EL (cell line): ENCODE results near the gene A2M.

Experiments
- DNase-seq: peaks from one replicate; pipeline ENCODE4 v3.0.0-alpha.2; 2016

A2M gene

DNA sequence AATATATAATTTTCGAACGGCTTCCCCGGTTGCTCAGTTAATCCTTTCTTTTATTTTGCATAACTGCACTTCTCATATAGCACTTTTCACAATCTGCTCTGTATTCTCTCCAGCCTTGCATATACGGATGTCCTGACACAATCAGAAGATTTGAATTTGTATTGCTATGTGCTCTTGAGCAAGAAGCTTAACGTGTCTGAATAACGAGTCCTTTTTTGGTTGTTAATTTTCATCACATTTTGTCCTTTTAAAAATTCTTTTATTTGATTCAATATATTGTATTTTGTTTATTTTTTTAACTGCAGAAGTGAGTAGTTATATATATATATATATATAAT is 17.6 kb downstream of the A2M start:
- DNase-seq, result no peak

DNA sequence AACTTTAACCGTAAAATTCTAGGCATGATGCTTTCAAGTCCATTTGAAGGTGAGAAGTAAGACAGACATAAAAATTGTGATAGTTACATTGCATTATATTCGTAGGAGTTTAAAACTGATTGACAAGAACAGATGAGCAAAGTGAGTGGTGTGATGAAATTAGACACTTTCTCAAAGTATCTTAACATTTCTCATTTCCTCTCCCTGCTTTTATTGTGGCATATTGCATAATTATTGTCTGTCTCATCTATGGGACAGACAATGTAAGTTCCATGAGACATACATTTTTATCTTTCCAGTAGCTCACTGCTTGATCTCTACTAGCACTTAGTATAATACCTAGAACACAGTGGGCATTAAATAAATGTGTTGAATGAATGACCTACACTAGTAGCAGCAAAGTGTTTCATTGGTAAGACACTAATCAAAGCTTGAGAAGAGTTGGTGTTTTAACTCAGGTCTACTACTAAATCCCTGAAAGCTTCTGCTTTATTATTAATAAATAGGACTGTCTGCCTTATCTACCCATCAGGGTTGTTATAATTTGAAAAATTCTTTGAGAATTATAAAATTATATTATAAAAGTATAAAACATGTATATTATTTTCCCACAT is 19.0 kb downstream of the A2M start:
- DNase-seq, result no peak

DNA sequence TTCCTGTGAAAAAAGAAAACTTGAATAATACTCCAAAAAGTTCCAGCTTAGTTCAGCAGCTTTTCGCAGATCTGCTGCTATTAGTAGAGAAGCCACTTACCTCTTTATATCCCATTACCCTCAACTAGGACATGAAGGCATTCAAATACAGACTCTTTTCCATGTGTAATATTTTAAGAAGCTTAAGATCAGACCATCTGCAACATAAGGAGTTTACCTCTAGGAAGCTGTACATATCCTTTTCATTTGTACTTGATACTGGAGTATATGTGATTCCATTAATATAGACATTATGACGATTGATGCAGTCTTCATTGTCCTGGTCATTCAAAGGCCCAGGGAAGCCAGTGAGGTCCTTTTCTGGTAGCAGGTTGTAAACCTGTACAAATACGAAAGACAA is 20.4 kb downstream of the A2M start:
- DNase-seq, result no peak

DNA sequence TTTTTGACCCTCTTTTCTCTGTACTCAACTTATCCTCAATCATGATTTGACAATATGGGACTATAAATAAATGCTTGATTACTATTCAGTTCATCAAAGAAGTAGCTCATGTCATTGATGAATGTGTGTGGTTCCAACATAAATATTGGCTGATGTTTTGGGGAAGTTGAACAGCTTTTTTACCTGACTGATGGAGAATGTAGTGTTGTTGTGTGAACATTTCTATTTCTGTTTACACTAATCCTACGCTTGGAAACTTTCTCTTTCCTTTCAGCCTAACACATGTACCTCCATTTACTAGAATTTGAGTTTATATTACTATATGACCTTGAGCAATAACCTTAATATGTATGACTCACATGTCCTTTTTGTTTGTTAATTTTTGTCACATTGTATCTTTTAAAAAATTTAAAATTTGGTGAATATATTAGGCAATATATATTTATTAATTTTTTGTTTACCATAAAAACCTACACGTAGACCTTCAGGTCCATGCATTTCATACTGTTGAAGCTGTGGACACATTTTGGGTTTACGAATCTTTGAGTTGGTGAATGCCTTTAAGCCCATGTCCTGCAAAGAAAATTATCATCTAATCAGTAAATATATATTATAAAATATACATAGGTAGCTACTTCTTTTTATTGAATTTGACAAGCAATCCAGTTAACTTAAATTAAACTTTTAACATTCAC is 21.1 kb downstream of the A2M start:
- DNase-seq, result no peak

DNA sequence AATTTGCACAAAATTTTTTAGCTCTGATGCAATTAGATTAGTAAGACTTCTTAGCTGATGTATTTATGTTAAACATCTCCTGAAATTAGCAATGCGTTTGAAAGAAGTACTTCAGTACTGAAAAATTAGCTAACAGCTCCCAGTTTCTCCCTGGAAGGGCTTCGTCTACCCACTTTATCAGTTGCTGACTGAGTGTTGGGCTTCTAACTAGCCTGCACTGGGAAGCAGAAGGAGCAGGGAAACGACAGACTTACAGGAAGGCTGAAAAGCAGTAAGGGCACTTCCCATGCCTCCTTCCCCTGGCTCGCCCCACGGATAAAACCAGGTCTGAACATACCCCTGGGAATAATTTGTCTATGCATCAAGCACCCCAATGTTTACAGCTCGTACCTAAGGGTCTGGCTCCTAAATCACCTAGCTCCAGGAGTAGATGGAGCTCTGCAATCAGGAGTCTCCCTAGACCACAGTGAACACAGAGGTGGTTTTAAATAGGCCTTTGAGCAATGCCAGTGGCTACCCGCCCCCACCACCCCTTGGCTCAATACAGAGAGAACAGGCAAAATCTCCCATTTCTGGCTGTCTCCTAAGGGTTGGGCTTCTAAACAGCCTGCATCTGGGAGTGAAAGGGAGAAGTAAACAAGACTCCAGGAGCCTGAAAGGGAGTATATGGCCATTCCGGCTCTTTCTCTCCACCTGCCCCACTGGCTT is 23.7 kb downstream of the A2M start:
- no peak for DNase-seq

DNA sequence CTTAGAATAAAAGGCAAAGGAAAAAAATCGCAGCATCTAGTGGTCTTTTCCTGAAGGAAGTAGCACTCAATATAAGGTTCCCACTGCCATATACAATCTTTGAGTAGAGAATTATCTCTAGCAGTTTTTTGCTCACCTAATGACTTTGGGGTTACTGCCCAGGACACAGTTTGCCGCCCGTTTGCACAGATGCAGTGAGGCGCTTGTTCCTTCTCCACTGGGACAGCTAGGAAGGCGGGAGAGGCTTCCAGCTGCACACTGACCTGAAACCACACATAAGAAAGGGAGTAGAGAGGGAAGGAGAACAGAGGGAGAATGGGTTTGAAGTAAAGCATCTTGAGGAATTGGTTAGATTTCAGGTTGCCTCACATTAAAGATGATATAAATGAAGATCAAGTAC is 25.5 kb downstream of the A2M start:
- DNase-seq, result no peak

DNA sequence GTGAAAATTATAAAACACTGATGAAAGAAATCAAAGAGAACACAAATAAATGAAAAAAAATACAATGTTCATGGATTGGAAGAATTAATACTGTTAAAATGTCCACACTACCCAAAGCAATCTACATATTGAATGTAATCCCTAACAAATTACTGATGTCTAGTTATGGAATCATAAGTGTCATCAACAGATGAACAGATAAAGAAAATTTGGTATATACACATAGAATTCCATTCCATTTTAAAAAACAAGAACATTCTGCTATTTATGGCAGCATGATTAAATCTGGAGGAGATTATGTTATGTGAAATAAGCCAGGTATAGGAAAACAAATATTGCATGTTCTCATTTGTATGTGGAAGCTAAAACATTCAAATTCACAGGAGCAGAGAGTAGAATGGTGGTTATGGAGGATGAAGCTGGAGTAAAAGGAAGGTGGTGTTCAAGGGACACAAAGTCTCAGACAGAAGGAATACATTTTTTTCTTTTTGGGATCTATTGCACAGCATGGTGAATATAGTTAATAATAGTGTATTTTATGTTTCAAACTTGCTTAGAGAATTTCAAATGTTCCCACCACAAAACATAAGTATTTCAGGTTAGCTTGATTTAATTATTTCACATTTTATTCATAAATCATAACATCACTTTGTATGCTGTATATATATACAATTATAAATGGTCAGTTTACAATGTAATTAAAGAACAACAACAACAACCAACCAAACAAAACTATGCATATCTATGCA is 28.5 kb downstream of the A2M start:
- no peak for DNase-seq

DNA sequence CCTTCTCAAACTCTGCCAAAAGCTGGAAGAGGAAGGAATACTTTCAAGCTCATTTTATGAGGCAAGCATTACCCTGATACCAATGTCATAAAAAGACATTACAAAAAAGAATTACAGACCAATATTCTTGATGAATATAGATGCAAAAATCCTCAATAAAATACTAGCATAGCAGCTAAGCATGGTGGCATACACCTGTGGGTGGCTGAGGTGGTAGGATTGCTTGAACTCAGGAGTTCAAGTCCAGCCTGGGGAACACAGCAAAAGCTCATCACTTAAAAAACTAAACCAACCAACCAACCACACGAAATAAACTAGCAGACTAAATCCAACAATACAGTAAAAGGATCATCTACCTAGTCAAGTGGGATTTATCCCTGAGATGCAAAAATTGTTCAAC is 29.6 kb downstream of the A2M start:
- no peak for DNase-seq

DNA sequence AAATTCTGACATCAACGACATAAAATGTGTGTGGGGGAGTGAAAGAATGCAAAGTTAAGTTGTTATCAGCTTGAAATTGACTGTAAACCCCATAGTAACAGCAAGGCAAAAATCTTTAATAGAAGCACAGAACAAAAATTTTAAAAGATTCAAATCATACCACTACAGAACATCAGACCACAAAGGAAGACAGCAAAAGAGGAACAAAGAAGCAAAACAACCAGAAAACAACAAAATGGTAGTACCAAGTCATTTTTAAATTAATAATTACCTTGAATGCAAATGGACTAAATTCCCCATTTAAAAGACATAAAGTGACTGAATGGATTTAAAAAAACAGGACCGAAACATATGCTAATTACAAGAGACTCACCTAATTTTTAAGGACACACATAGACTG is 31.3 kb downstream of the A2M start:
- DNase-seq, result no peak

DNA sequence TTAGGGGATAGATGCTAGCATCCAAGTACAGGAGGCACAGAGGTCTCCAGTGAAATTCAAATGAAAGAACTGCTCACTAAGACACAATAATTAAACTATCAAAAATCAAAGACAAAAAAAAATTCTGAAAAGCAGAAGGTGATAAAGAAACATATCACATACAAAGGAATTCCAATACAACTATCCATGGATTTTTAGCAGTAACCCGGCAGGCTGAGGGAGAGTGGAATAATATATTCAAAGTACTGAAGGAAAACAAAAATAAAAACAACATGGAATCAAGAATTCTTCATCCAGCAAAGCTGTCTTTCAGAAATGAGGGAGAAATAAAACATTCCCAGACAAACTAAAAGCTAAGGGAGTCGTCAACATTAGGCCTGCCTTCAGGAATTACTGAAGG is 31.9 kb downstream of the A2M start:
- DNase-seq, result no peak

DNA sequence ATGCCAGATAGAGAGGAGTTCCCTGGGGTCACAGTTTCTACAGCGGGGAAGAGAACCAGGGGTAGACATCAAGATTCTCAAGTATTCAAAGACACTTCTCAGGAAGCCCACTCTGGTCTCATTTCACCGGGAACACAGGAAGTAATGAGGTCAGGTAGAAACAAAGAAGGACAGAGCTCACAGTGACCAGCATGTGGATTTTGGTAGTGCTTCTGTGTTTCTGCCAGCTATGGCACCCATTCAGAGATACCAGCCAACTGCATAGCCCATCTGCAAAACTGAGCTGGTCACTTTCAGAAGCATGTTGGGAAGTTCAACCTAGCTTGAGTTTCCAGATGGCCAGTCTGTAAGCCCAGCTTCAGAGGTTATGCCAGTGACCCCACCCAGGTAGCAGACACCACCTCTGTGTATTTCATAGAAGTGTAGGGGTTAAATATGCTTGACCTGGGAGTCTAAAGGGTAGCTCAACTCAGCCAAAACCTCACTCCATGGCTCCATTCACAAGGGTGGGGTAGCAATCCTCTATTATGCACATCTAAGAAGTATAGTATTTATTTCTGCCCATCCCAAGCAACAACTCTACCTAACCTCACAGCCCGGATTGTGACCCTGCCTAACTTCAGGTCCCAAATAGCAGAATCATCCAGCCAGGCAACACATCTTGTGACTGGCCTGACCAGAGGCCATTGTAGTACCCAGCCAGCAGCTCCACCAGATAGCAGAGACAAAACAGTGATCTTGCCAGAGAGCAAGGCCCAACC is 33.9 kb downstream of the A2M start:
- no peak for DNase-seq

DNA sequence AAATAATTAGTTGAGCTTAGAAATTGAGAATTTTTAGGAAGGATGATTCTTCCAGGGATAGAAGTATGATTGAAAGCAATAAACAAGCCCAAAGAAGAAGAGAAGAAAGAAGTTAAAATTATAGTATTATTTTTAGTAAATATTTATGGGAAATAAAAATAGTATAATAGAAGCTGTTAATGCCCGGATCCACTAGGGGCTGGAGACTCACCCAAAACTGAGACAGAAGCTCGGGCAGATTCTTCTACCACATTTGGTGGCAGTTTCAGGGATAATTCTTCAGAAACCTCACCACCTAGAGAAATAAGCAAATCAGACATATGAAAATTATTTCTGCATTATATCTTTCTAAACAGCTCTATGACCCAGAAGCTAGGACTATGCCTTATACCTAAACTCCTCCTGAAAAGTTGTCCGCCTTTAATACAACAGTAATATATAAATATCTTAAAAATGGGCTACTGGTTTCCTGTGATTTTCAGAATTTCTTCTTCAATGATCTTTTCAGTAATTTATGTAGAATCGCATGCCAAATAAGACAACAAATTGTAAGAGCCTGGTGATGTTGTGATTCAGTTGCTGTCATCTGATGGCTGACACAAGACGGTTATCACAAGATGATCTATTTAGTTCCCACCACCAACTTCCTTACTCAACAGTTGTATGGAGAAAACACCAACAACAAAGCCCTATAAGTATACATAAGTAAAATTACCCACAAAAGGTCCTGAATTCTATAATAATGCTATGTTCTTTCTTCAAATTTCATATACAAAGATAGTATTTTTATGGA is 35.6 kb downstream of the A2M start:
- DNase-seq, result no peak

DNA sequence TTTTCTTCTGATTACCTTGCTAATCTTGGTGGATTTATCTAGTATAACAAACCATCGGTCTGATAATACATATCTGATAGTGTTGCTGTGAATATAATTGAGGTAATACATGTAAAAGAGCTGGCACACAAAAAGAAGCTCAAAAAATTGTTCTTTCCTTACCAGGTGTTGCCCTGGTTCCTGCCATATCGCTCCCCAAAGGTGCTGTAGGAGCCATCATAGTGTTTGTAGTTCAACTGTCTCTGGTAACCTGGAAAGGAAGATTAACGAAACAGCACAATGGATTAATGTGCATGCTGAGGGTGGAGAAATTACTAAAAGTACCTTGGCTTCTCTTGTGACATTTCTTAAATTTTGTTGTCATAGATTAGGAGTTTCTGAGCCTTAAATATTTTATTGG is 36.6 kb downstream of the A2M start:
- DNase-seq, result no peak

DNA sequence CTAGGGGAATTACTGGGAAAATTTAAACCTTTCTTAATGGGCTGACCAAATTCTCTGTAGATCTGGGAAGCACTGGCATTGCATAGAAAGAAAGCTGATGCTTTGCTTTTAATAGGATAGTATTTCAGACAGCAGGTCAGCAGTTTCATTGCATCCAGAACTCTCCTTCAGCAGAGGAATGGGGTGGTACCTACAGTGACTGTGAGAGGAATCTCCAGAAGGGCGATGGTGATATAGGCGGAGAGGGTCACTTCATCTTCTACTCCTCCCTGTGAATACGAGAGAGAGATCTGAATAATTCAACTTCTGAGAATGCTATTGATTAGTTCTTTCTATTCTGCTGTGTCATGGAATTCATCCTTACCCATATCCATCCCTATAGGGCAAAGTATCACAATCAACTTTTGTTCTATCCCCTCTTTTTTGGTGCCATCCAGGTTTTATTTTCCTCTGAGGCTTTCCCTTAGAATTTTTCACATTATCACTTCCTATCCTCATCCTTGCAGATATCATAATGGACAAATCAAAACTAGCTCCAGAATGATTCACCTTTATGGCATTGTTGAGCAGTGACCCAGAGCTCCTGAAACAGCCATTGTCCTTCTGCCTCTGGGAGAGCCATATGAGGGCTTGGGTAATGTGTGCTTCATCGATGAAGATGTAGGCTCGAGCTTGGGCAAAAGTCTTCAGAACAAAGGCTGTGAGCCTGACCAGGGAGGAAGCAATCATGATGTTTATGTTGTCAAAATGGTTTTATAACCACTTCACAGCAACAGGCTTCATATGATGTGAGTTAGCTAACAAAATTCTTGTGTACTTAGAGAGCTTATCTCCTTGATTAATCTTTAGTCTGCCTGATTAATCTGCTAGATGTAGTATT is 38.3 kb downstream of the A2M start:
- DNase-seq, result no peak

DNA sequence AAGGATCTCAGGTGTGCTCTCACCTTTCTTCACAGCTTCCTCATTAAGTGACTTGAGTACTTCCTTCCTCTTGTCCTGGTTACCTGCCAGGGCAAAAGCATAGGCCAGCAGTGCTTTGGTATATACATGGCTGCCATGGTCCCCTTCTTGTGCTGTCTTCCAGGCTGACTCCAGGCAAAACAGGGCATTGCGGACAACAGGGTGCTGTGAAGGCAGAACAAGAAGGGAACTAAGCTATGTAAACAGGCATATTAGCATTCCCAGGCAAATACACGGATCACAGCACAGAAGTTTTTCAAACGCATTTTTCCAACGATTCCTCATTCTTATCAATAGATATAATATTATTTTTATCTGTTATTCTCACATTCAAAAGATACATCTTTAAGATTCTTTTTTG is 39.0 kb downstream of the A2M start:
- DNase-seq, result no peak

DNA sequence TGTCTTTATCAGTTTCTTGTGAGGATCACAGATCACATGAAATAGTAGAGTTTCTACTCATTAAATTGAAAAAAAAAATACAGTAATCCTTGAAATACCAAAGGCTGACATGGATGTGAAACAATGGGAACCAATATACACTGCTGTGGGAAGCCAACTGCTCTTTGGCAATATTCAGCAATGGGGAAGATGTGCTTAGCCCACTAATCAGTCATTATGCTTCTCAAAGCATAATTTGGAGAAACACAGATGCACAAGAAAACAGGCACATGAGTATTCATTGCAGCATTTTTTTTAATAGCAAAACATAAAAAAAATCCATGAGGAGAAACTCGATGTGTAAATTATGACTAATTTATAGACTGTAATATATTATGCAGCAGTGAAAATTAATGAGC is 40.6 kb downstream of the A2M start:
- no peak for DNase-seq

DNA sequence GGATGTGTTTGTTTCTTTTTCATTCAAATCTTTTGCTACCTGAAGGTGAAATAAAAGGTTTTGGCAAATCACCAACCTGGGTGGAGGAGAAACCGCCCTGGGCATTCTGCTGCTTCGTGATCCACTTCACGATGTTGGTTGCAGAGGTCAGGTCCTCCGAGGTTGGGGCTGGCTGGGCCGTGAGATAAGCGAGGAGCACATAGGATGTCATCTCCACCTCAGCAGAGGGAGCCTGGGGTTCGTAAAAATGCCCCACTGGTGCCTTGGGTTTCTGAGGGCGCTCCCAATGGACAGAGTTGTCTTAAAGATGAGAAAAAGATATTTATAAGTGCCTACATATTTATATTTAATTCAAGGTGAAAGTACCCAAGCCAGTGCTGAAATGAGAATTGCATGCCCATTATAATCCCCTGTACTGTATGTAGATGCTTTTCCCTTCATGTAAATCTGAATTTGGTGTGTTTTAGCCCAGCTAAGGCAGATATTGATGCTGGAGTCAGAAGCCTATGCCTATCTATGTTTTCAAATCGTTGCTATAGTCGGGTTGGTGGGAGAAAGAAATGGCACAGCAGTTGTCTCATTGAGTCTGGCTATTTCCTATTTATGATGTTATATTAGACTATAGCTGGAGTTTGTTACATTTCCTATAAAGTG is 41.1 kb downstream of the A2M start:
- DNase-seq, result no peak

DNA sequence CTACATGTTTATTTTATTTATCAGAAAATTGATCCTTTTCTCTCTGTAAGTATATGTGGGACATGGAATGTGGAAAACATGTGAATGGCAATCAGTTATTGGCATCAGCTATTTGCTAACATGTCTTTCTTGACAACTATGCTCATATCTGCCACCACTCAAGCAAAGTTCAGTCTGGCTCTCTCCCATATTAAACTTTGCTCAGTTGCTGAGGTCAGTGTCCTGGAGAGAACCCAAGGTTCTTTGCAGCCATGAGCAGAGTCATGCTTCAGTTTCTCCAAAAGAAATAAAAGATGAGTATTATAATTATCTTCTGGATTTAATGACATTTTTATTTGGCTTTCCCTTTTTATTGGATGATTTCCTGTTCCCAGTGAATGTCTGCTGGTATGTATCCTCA is 42.6 kb downstream of the A2M start:
- DNase-seq, result no peak

DNA sequence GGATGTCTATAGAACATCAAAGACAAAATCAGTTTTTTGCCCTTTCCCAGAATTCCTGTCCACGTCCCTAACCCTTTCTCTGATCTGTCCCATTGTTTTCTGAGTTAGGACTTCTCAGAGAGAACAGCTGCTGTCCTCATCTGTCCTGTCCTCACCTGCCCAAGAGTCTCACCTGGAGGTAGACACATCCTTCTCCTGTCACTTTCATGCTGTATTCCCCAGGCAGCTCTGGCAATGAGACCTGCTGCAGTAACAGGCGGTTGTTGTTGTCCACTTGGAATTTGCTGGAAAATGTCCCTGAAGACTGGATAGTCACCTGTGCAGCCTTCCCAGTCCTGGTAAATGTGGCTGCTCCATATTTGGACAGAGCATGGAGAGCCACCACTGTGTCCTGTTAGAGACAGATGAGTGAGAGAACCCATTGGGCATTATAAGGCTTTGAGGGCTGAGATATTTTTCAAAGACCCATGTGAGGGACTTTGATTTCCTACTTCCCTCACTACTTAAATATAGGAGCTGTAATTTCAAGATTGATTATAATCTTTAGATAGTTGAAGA is 43.2 kb downstream of the A2M start:
- no peak for DNase-seq

DNA sequence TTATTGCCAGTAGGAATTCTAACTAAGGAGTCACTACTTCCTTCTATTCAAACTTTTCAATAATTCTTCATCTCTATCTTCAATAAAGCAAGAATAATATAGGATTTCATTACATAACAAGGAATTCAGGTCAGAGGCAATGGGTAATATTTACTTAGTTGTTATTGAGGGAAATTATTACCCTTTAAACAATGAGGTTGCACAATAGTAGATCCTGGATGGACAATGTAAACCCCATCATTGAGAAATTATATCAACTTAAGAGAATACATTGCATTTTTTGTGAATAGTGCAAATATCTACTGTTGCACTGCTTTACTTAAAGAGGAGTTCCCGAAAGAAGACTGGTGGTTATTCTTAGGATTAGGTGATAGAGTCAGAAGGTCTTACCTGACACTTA is 43.8 kb downstream of the A2M start:
- DNase-seq, result no peak
